Activated CD4-positive, alpha-beta T cell treated with anti-CD3 and anti-CD28 coated beads for 48 hours (primary cell): Measurements from ENCODE around the gene GPX8.

Experiments
- DNase-seq: peaks from one replicate; pipeline ENCODE4 v3.0.0-alpha.2; 2020

The GPX8 gene

GRCh38 chr5:55172937-55173686 lies 13.1 kb downstream of the GPX8 start, which contains the start of gene CDC20B:
TSS of gene CDC20B (minus strand) at chr5:55173177. CDS start at chr5:55173000, 177 bp downstream.
- DNase-seq: peak; percentile 79

GRCh38 chr5:55173687-55174230 lies 13.8 kb downstream of the GPX8 start:
- no peak for DNase-seq

- DNase-seq: no peak
Observed at GRCh38 chr5:55175781-55176175, 15.8 kb downstream of the GPX8 start.

- DNase-seq: peak; percentile 37
Observed at GRCh38 chr5:55176176-55176818, 16.3 kb downstream of the GPX8 start.

GRCh38 chr5:55177078-55177477 lies 17.1 kb downstream of the GPX8 start:
- no peak for DNase-seq

- no peak for DNase-seq
Observed at GRCh38 chr5:55180016-55180415, 20.0 kb downstream of the GPX8 start.

GRCh38 chr5:55187370-55187769 lies 27.4 kb downstream of the GPX8 start:
- DNase-seq: no peak

GRCh38 chr5:55188656-55189540 lies 28.9 kb downstream of the GPX8 start:
- DNase-seq: no peak

GRCh38 chr5:55191165-55191564 lies 31.2 kb downstream of the GPX8 start:
- DNase-seq: no peak

GRCh38 chr5:55205001-55205400 lies 45.0 kb downstream of the GPX8 start:
- no peak for DNase-seq

GRCh38 chr5:55211184-55211874 lies 51.4 kb downstream of the GPX8 start:
- no peak for DNase-seq
